Esophagus squamous epithelium (tissue), 5 donors: ENCODE measurements around the gene ZNF324. TPM values are rescaled to one million over a fixed set of nuclear protein-coding genes. Genes with fewer than 3 reads are reported as not detected.

Experiments
- DNase-seq: peaks from one replicate; lab custom pipeline; 2025; lab: John Stamatoyannopoulos, UW
- H3K27ac ChIP-seq, 4 donors: fragments of 200-600 bp; sonication (generic); one replicate each; pipeline ENCODE4 v1.5.1; 2016 to 2019; ENCODE audit warnings: mild to moderate bottlenecking in 1 of 4
- H3K27me3 ChIP-seq, 4 donors: fragments of 200-600 bp; sonication (generic); 1 replicate in 3 of 4; 2 replicates in 1 of 4; pipeline versions ENCODE4 v1.5.1 to v1.6.0; 2017 to 2021; ENCODE audit warnings: antibody characterized with exemption in 1 of 4
- H3K36me3 ChIP-seq, 3 donors: fragments of 200-600 bp; sonication (generic); one replicate each; pipeline ENCODE4 v1.5.1; 2016 to 2019
- H3K4me1 ChIP-seq, 3 donors: fragments of 200-600 bp; sonication (generic); one replicate each; pipeline ENCODE4 v1.5.1; 2017 to 2019
- H3K4me3 ChIP-seq, 4 donors: fragments of 200-600 bp; sonication (generic); 1 replicate in 3 of 4; 2 replicates in 1 of 4; pipeline ENCODE4 v1.5.1; 2016 to 2019; ENCODE audit warnings: mild to moderate bottlenecking in 2 of 4, moderate library complexity in 1 of 4
- H3K9me3 ChIP-seq, 3 donors: fragments of 200-600 bp; sonication (generic); one replicate each; pipeline ENCODE4 v1.5.1; 2016 to 2019
- CTCF ChIP-seq, 6 experiments: fragments of 450-650 bp in 4 of 6; fragments of 200-600 bp in 2 of 6; sonication (generic) in 2 of 6; IDR thresholded peaks; one replicate each; pipeline ENCODE4 v1.5.1; 2016 to 2019; ENCODE audit warnings: antibody characterized with exemption in 6 of 6, mild to moderate bottlenecking in 4 of 6, moderate library complexity in 4 of 6
- POLR2A ChIP-seq, 4 donors: fragments of 450-650 bp; IDR thresholded peaks; one replicate each; pipeline ENCODE4 v1.6.1; 2017; ENCODE audit warnings: antibody characterized with exemption in 4 of 4, mild to moderate bottlenecking in 4 of 4, moderate library complexity in 3 of 4
- WGBS, 2 donors: methylation state at CpG; one replicate each; pipeline ENCODE4 v1.1.5; 2018; 5-methylcytosine and 5-hydroxymethylcytosine counted together
- intact Hi-C: fragments of 100-400 bp; cut with DNase I; formaldehyde crosslinking; loops from one replicate; pipeline ENCODE4 v1.15.0; 2022
- total RNA-seq, 4 donors: library from RNA; depleted of rRNA; stranded (reverse); fragments of >200 nt; gene quantifications; one replicate each; pipeline ENCODE4 v1.1.0, GENCODE V29; 2016
- donor health status: DM: yes; HTN: yes; CAD: no.

The ZNF324 gene
- total RNA-seq, 4 donors from 2014 or later, result 13.5 to 25.4 (median 20.2) TPM

DNA sequence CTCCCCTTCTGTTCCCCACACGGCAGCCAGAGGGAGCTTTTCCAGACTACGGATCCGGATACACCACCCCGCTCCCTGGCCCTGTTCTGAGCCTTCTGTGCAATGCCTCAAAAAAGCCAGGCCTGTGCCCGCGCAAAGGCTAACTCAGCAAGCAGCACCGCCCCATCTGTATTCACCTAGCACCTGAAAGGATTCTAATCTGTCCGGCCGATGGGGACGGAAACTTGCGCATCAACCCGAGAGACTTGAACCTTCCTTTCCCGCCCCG is 52.1 kb downstream of the ZNF324 start:
- Histone ChIP-seq H3K36me3 (peaks cover 0 to 22% (median 14%) of the 10 kb centered on the region in 3 donors), H3K27ac (peak overlapping the region; percentile 94 to 99 (median 96)), H3K27me3 (no peaks in the 10 kb centered on the region), H3K9me3 (no peaks in the 10 kb centered on the region), H3K4me3 (peak overlapping the region; percentile 78 to 92 (median 80)), H3K4me1 (peaks cover 25 to 58% (median 34%) of the 10 kb centered on the region in 3 donors)
- TF ChIP-seq POLR2A (IDR thresholded peaks at IDR 0.05), result no peak
- TF ChIP-seq CTCF (IDR thresholded peaks at IDR 0.05), result peak in 2 of 6 experiments; percentile 72 to 77
- 0% methylated on average over 7 of the region's 14 CpGs; no CpG with 5 or more reads in 1 of the 2 donors for WGBS, 2 donors
- DNase-seq, result no peak
- intact Hi-C loops, result no loop called here

GRCh38 chr19:58519355-58520256 is 52.7 kb downstream of the ZNF324 start, which contains the start of gene ZBTB45:
TSS of gene ZBTB45 (minus strand) at chr19:58519810. CDS start at chr19:58517673, 2,137 bp downstream.
- peaks cover 20 to 53% (median 29%) of the 10 kb centered on the region in 3 donors for H3K4me1 ChIP-seq
- peak within 1 kb of the TSS; percentile 78 to 92 (median 80) for H3K4me3 ChIP-seq
- H3K27ac ChIP-seq, result peak within 1 kb of the TSS; percentile 94 to 99 (median 96)
- TF ChIP-seq POLR2A (IDR thresholded peaks at IDR 0.05) (peak in 2 of 4 donors; percentile 20 to 49), CTCF (IDR thresholded peaks at IDR 0.05) (peak; percentile 57 to 94 (median 91))
- 0% methylated on average over 8 to 15 of the region's 87 CpGs for WGBS, 2 donors
- peak; percentile 71 for DNase-seq
- no peaks in the 10 kb centered on the region for H3K27me3 ChIP-seq
- no peaks in the 10 kb centered on the region for H3K9me3 ChIP-seq
- intact Hi-C loops, result no loop called here
- H3K36me3 ChIP-seq, result peaks cover 0 to 22% (median 14%) of the 10 kb centered on the region in 3 donors

DNA sequence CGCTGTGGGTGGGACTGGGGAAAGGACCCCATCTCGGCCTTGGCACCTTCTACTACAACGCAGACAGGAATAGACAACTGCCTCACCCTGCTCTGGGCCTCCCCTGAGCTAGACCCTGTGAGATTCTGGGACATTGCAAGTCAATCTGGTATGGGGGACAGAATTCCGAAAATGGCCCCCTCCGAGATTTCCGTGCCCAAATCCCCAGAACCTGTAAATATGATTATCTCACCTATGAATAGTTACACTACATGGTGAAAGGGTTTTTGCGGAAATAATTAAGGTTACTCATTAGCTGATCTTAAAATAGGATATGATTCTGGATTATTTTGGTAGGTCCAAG is 53.3 kb downstream of the ZNF324 start:
- DNase-seq, result no peak
- WGBS, 2 donors, result 10 to 12% methylated on average over 2 to 4 of the region's 7 CpGs
- no peak for TF ChIP-seq POLR2A (IDR thresholded peaks at IDR 0.05)
- peak in 1 of 6 experiments; percentile 7 for TF ChIP-seq CTCF (IDR thresholded peaks at IDR 0.05)
- peak overlapping the region; percentile 94 to 99 (median 96) for H3K27ac ChIP-seq
- intact Hi-C loops, result no loop called here
- H3K4me3 ChIP-seq, result peak overlapping the region; percentile 78 to 92 (median 80)
- peaks cover 0 to 22% (median 14%) of the 10 kb centered on the region in 3 donors for H3K36me3 ChIP-seq
- no peaks in the 10 kb centered on the region for H3K9me3 ChIP-seq
- no peaks in the 10 kb centered on the region for H3K27me3 ChIP-seq
- H3K4me1 ChIP-seq, result peaks cover 20 to 46% (median 23%) of the 10 kb centered on the region in 3 donors

GRCh38 chr19:58521651-58522050 is 54.8 kb downstream of the ZNF324 start:
- Histone ChIP-seq H3K36me3 (peaks cover 0 to 10% (median 6%) of the 10 kb centered on the region in 3 donors), H3K27me3 (no peaks in the 10 kb centered on the region), H3K9me3 (no peaks in the 10 kb centered on the region), H3K4me3 (no peak overlapping the region), H3K27ac (no peak overlapping the region), H3K4me1 (peaks cover 20 to 32% (median 23%) of the 10 kb centered on the region in 3 donors)
- DNase-seq, result no peak
- 74 to 77% methylated on average over 3 to 4 of the region's 4 CpGs for WGBS, 2 donors
- intact Hi-C loops, result no loop called here
- TF ChIP-seq POLR2A (IDR thresholded peaks at IDR 0.05), result no peak
- no peak for TF ChIP-seq CTCF (IDR thresholded peaks at IDR 0.05)

DNA sequence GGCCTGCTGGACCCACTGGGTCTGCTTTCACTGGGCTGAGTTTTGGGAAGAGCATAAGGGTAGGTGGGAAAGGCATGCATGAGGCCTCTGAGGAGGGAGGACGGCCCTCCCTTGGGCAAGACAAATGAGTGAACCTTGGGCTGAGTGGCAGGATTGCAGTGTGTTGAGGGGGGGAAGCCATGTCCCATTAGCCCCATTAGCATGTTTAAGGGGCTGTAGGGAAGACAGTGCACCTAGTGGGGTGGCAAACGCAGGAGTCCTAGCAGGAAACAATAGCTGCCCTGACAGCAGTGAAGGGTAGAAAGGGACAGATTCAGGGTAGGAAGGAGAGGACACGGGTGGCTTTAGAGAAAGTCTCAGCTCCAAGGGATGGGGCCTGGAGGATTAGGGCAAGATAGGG is 55.8 kb downstream of the ZNF324 start:
- 64 to 82% methylated on average over 3 of the region's 3 CpGs for whole genome bisulfite sequencing, 2 donors
- DNase-seq, result no peak
- no peak for TF ChIP-seq POLR2A (IDR thresholded peaks at IDR 0.05)
- TF ChIP-seq CTCF (IDR thresholded peaks at IDR 0.05), result no peak
- H3K9me3 ChIP-seq, result no peaks in the 10 kb centered on the region
- no peak overlapping the region for H3K27ac ChIP-seq
- H3K27me3 ChIP-seq, result no peaks in the 10 kb centered on the region
- intact Hi-C loops, result no loop called here
- H3K4me1 ChIP-seq, result peaks cover 17 to 22% (median 18%) of the 10 kb centered on the region in 3 donors
- H3K4me3 ChIP-seq, result no peak overlapping the region
- no peaks in the 10 kb centered on the region for H3K36me3 ChIP-seq
